ENCODE data around the gene SST.

Gene SST

GRCh38 chr3:187623285-187623814 is 46.8 kb downstream of the SST start:
- Histone ChIP-seq H3K27ac (no peak overlapping the region), H3K36me3 (no peaks in the 10 kb centered on the region), H3K9me3 (ENCODE audit: severe bottlenecking) (no peaks in the 10 kb centered on the region), H3K4me3 (ENCODE audit: low read depth, low read length) (no peak overlapping the region), H3K27me3 (ENCODE audit: insufficient read depth, low read depth, severe bottlenecking) (peaks cover 67% of the 10 kb centered on the region)
- no peak for DNase-seq
- TF ChIP-seq, protein P1, sequence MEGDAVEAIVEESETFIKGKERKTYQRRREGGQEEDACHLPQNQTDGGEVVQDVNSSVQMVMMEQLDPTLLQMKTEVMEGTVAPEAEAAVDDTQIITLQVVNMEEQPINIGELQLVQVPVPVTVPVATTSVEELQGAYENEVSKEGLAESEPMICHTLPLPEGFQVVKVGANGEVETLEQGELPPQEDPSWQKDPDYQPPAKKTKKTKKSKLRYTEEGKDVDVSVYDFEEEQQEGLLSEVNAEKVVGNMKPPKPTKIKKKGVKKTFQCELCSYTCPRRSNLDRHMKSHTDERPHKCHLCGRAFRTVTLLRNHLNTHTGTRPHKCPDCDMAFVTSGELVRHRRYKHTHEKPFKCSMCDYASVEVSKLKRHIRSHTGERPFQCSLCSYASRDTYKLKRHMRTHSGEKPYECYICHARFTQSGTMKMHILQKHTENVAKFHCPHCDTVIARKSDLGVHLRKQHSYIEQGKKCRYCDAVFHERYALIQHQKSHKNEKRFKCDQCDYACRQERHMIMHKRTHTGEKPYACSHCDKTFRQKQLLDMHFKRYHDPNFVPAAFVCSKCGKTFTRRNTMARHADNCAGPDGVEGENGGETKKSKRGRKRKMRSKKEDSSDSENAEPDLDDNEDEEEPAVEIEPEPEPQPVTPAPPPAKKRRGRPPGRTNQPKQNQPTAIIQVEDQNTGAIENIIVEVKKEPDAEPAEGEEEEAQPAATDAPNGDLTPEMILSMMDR (IDR thresholded peaks at IDR 0.05; ENCODE audit: low read depth, low read length) = no peak

GRCh38 chr3:187621881-187622280 is 48.3 kb downstream of the SST start:
- no peaks in the 10 kb centered on the region for H3K9me3 ChIP-seq (ENCODE audit: severe bottlenecking)
- H3K27ac ChIP-seq = no peak overlapping the region
- H3K4me3 ChIP-seq (ENCODE audit: low read depth, low read length) = no peak overlapping the region
- TF ChIP-seq, protein P1 (IDR thresholded peaks at IDR 0.05; ENCODE audit: low read depth, low read length) = no peak
- H3K36me3 ChIP-seq = no peaks in the 10 kb centered on the region
- no peak for DNase-seq
- peaks cover 61% of the 10 kb centered on the region for H3K27me3 ChIP-seq (ENCODE audit: insufficient read depth, low read depth, severe bottlenecking)

- DNase-seq = no peak
- Histone ChIP-seq H3K27ac (no peak overlapping the region), H3K4me3 (ENCODE audit: low read depth, low read length) (no peak overlapping the region), H3K27me3 (ENCODE audit: insufficient read depth, low read depth, severe bottlenecking) (peaks cover 59% of the 10 kb centered on the region), H3K36me3 (no peaks in the 10 kb centered on the region), H3K9me3 (ENCODE audit: severe bottlenecking) (no peaks in the 10 kb centered on the region)
- TF ChIP-seq, protein P1 (IDR thresholded peaks at IDR 0.05; ENCODE audit: low read depth, low read length) = no peak
Measured at GRCh38 chr3:187619461-187619860, 50.7 kb downstream of the SST start.
